ENCODE measurements around the gene TMEM26.
"Not testable (repeated sequence)": the region's sequence is repeated elsewhere in the genome, so short reads cannot be mapped to it uniquely, and the experiment has no call there.

GRCh38 chr10:61388986-61389385 is 64.2 kb downstream of the TMEM26 start:
- not testable (repeated sequence) for TF ChIP-seq POLR2A, POU2F2, TAF1, SPI1 (IDR thresholded peaks at IDR 0.05; ENCODE audit: low read depth, low read length)

Measured in GM12891 (cell line).